Stimulated activated CD8-positive, alpha-beta memory T cell treated with anti-CD3 and anti-CD28 coated beads, Interleukin-7, amount 100 ng/mL, for 24 hours (primary cell): Measurements from ENCODE around the gene SETDB2.

Experiments
- DNase-seq: peaks from one replicate; pipeline ENCODE4 v3.0.0-alpha.2; 2020; ENCODE audit warnings: low read depth

The SETDB2 gene

GRCh38 chr13:49428041-49428763 lies 15.9 kb upstream of the SETDB2 start:
- DNase-seq = no peak

GRCh38 chr13:49429121-49429520 lies 15.0 kb upstream of the SETDB2 start:
- DNase-seq = no peak

DNA sequence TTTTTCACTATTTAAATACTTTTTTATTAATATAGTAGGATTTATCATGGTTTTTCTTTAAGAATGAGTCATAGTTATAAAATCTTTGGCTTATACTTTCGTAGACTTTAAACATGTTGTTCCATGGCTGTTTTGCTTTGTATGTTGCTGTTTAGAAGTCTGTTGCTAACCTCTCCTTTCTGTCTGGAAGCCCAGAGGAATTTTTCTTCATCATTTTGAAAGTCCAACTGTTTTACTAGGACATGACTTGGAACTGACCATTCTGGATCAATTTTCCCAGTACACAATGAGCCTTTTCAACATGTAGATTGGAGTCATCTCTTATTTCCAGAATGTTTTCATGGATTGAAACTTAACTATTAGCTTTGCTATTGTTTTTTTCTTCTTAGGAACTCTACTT lies 8.1 kb upstream of the SETDB2 start:
- DNase-seq = no peak

DNA sequence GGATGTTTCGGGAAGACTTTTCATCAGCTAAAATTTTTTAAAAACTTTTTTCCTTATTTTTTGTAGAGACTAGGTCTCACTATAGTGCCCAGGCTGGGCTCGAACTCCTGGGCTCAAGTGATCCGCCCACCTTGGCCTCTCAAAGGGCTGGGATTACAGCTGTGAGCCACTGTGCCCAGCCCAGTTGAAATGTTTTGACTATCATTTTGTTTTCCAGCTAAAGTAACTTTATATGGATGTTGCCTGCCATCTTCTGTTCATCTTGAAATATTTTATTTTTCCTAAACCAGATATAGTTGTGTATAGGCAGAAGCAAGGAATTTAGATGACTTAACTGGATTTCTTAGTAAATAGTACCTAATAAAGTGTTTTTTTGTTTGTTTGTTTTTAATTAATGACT lies 7.2 kb upstream of the SETDB2 start:
- DNase-seq = no peak

DNA sequence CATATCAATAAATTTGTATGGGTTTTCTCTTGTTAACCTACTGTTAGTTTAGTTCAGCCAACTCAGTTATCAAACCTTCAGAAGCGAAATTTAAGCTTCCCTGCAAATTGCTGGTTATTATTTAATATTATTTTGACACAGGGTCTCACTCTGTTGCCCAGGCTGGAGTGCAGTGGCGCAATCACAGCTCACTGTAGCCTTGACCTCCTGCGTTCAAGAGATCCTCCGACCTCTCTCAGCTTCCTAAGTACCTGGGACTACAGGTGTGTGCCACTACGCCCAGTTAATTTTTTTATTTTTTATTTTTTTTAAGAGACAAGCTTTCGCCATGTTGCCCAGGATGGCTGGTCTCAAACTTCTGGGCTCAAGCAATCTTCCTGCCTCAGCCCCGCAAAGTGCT lies 6.4 kb upstream of the SETDB2 start:
- DNase-seq = no peak

DNA sequence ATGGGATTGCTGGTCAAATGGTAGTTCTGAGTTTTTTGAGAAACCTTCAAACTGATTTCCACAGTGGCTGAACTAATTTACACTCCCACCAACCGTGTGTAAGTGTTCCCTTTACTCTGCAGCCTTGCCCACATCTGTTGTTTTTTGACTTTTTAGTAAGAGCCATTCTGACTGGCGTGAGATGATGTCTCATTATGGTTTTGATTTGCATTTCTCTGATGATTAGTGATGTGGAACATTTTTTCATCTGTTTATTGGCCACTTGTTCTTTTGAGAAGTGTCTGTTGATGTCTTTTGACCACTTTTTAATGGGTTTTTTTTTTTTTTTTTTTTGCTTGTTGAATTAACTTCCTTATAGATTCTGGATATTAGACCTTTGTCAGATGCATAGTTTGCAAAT lies 4.5 kb upstream of the SETDB2 start:
- DNase-seq = no peak

DNA sequence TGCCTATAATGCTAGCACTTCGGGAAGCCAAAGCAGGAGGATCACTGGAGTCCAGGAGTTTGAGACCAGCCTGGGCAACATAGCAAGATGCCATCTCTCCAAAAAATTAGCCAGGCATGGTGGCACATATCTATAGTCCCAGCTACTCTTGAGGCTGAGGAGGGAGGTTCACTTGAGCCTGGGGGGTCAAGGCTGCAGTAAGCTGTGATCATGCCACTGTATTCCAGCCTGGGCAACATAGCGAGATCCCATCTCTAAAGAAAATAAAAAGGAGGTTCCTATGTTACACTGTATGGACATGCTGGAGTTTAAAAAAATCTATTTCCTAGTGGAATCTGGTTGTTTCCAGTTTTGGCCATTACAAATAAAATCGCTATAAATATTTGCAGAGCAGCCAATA lies 2.8 kb upstream of the SETDB2 start:
- no peak for DNase-seq

GRCh38 chr13:49441846-49442245 lies 2.2 kb upstream of the SETDB2 start:
- no peak for DNase-seq

DNA sequence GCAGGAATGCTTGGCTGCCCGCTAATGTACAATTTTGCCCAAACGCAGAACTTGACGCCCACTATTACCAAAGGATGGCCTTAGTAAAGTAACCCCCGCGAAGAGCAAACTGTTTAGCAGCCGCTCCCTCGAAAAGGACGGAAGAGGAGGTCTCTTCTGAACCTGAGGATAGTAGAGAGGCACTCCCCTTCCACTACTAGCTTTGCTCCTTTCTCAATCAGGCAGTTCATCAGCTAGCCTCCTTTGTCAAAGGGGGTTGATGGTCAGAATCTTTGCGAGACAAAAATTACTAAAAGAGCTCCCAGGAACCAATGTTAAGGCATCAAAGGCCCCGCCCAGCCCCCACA lies 744 bp upstream of the SETDB2 start:
- DNase-seq = no peak

- DNase-seq = no peak
Measured at GRCh38 chr13:49444524-49445395, 686 bp downstream of the SETDB2 start.

- DNase-seq = no peak
Measured at GRCh38 chr13:49446473-49446872, 2.4 kb downstream of the SETDB2 start.

- no peak for DNase-seq
Measured at GRCh38 chr13:49448753-49449152, 4.7 kb downstream of the SETDB2 start.

DNA sequence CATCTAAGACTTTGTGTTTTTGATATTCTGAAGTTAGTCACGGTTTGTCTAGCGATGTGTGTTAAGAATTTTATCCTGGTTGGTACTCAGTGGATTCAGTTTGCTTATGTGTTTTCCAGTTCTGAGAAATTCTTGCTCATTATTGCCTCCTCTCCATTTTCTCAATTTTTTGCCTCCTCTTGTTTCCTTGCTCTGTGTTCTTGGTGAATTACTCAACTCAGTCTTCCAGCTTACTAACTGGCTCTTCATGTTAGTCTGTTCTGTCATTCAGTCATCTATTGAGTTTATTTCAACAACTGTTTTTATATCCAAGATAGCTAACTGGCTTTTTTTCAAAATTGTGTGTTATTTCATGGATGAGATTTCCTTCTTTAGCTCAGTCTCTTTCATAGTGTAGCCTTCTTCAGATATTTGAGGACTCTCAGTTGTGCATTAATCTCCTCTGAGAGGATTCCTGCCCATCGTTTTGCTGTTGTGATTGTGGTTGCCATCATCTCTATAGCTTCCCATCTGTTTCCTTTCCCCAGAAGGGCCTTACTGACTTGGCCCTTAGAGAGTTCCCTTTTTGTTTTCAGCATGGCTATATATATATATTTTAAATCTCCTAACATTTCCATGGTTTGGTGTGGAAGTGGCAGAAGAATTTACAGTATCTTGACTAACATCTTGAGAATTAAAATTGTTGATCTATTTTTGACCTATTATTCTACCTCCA lies 6.2 kb downstream of the SETDB2 start:
- DNase-seq = no peak

DNA sequence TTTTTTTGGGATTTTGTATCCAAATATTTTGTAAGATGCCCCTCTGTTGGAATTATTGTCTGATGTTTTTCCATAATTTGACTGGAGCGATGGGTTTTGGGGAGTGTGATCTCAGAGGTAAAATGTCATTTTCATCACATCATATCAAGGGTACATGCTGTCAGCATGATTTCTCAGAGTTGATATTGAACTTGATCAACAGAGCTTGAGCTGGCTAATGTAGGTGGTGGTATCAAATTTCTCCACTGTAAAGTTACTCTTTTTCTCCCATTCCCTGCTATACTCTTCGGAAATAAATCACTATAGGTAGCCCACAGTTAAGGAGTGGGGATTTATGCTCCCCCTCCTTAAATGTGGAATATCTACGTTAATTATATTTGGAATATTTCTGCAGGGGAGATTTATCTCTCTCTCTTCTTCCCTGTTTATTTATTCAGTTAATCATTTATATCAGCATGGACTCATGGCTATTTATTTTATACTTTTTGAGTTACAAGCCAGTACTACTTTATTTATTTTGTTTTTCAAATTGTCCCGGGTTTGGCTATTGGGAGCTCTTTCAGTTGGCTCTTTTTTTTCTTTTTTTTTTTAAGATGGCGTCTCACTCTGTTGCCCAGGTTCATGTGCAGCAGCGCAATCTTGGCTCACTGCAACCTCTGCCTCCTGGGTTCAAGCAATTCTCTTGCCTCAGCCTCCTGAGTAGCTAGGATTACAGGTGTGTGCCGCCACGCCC lies 8.8 kb downstream of the SETDB2 start:
- no peak for DNase-seq

- no peak for DNase-seq
Measured at GRCh38 chr13:49453465-49453864, 9.4 kb downstream of the SETDB2 start.

- DNase-seq = no peak
Measured at GRCh38 chr13:49454388-49455006, 10.4 kb downstream of the SETDB2 start.

GRCh38 chr13:49455007-49455398 lies 10.9 kb downstream of the SETDB2 start:
- DNase-seq = no peak

- no peak for DNase-seq
Measured at GRCh38 chr13:49456156-49456555, 12.1 kb downstream of the SETDB2 start.

GRCh38 chr13:49457221-49457620 lies 13.1 kb downstream of the SETDB2 start:
- DNase-seq = no peak

- no peak for DNase-seq
Measured at GRCh38 chr13:49459580-49459979, 15.5 kb downstream of the SETDB2 start.

- no peak for DNase-seq
Measured at GRCh38 chr13:49464085-49464484, 20.0 kb downstream of the SETDB2 start.
